Skin epidermis (tissue), 12 donors: ENCODE measurements around the gene QSOX2.

ENCODE experiments used
- H3K27ac ChIP-seq, 21 experiments: fragments of 200-600 bp; sonication (generic) in 11 of 21; one replicate each; pipeline ENCODE4 v1.5.0; 2020; ENCODE audit warnings: mild to moderate bottlenecking in 3 of 21, inconsistent platforms in 2 of 21, moderate library complexity in 2 of 21
- H3K4me3 ChIP-seq, 7 experiments: fragments of 200-600 bp; sonication (generic) in 2 of 7; one replicate each; pipeline ENCODE4 v1.5.0; 2020; ENCODE audit warnings: inconsistent platforms in 2 of 7, mild to moderate bottlenecking in 2 of 7, moderate library complexity in 1 of 7

QSOX2 gene

DNA sequence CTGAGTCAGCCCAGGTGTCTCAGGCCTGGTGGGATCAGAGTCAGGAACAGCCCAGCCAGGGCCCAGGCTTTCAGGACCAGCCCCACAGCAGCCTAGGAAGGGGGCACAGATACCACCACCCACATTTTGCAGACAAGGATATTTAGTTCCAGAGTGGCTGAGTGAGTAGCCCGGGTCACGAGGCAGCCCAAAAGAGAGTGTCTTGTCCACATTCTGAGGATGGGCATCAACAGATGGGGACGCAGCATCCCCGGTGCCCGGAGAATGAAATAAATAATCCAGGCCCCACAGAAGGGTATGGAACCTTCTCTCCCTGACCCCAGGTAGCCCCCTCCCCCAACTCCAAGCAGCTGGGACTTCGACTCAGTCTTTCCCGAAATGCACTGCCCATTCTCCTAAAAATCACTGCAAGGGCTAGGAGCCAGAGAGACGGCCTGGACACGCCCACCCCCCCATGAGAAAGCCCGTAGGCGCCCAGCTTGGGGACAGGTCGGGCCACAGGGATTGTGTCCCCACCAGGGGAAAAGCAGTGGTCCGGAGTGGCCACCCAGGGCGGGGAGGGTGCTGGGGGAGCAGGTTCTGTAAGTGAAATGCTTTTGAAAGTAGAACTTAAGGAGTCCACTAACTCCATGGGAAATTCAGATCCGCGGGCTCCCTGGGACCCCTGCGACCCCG lies 47.5 kb downstream of the QSOX2 start:
- Histone ChIP-seq H3K4me3 (no peak overlapping the region), H3K27ac (no peak overlapping the region)

DNA sequence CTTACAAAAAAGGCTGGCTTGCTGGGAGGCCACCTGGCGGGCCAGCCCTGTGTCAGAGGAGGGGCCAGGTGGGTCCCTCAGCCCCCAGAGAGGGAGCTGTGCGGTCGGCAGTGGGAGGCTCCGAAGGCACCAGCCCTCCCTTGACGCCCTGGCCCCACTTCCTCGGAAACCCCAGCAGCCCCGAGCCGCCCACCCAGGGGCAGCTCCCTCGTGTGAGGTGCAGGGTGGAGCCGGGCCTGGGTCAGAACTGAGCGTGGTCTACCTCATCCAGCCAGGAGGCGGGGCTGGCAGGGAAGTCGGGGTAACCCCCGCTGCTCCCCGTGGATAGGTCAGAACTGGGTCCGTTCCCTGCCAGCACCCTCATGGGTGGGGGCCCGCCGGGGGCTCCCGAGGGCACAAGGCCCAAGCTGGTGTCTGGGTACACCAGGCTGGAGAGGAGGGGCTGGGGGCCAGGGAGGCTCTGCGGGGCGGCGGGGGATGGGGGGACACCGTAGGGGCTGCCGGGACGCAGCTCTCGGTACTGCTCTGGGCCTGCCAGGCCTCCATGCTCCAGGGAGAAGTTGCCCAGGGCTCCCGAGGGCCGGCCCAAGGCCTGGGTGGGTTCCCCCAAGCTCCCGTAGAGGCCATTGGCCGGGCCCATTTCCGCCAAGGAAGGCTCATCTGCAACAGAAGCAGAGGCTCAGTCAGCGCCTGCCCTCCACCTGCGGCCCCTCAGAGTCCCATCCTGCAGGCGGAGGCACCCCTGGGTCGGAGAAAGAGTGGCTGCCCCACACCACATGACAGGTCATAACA lies 48.3 kb downstream of the QSOX2 start:
- H3K27ac ChIP-seq: no peak overlapping the region

DNA sequence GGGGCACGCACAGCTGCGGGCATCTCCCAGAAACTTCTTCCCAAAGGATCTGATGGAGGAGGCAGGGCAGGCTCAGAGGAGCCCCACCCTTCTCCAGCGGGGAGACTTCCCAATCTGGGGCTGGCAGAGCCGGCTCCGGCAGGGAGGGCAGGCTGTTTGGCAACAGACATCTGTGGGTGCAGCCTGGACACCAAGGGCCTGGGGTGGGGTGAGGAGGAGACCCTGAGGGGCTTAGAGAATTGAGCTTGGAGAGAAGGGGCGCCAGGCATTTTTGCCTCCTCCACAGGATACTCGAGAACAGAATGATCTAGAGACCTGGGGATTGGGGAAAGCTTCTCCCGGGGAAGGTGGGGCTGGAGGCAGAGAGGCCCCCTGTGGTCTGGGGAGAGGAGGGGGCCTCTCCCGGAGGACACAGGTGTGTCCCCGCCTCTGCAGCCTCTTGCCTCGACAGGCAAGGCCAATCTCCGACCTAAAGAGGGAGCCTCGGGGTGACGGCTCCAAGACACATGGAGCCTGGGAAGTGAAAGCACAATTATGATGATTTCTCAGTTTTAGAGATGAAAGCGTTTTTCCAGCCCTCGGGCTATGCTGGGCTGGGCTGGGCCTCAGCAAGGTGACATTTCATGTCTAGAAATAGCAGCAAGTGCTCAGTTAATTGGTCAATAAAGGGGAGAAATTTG lies 49.1 kb downstream of the QSOX2 start:
- no peak overlapping the region for H3K4me3 ChIP-seq
- H3K27ac ChIP-seq: no peak overlapping the region

More for the DNA sequence above, 48.3 kb downstream of the QSOX2 start:
- H3K4me3 ChIP-seq: no peak overlapping the region

DNA sequence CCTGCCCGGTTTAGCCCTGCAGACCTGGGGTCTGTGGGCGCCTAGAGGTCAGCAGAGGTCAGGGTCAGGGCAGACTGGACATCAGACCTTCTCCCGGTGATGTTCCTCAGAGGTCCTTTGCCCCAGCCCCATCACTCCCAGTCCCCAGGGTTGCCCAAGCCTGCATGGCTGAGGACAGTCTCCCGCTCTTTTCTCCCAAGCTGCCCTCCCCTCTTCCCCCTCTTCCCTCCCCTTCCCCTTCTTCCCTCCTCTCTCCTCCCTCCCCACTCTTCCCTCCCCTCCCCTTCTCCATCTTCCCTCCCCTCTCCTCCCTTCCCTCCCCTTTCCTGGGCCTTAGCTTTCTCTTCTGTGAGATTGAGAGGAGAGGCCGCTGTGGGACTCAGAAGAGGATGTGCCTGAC lies 51.1 kb downstream of the QSOX2 start:
- Histone ChIP-seq H3K4me3 (no peak overlapping the region), H3K27ac (no peak overlapping the region)

DNA sequence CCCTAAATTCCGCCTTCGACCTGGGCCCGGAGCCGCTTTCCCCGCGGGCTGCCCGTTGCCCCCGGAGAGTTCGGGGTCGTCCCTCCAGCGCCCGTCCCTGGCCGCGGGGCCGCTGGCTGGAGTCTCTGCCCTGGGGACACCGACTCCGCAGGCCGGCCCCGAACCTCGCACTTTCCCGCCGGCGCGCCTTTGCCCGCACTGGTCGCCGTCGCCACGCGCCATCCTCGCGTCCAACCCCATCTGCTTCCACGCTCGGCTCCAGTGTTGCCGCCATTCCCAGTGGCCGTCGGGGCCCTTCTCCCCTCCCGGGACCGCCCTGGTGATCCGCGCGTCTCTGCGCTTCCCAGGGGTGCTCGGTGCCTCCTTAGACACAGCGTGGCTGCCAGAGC lies 51.7 kb downstream of the QSOX2 start:
- Histone ChIP-seq H3K27ac (no peak overlapping the region), H3K4me3 (no peak overlapping the region)

DNA sequence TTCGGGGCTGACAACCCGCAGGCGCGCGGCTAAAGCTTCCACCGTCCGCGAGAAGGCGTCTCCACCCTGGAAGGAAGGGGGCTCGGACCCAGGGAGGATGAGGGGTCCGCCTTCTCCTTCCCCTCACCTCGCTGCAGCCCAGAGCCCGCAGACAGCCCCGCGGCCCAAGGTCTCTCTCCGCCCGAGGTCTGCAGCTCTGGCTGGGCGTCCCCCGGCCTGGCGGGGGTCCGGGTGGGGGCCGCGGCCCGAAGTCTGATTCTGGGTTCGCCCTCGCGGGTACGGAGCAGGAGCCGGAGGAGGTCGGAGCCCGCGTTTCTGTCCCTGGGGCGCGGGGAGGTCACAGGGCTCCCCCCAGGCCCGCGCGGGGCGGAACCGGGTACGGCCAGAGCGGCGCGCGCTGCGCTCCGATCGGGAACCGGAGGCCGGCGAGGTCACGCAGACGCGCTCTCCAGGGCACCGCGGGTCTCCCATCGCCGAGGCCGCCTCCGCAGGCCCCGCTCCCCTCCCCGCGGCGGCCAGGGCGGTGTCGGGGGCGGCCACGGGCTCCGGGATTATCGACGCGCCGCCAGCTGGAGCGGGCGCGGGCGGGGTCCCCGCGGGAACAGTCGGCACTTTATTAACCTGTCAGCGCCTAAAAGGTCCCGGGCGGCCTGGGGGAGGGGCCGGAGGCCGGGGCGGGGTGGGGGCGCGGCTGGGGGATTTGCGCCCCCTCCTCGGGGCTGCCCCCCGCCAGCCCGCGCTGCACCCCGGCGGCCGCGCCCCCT lies 52.3 kb downstream of the QSOX2 start:
- H3K4me3 ChIP-seq: no peak overlapping the region
- H3K27ac ChIP-seq: no peak overlapping the region

DNA sequence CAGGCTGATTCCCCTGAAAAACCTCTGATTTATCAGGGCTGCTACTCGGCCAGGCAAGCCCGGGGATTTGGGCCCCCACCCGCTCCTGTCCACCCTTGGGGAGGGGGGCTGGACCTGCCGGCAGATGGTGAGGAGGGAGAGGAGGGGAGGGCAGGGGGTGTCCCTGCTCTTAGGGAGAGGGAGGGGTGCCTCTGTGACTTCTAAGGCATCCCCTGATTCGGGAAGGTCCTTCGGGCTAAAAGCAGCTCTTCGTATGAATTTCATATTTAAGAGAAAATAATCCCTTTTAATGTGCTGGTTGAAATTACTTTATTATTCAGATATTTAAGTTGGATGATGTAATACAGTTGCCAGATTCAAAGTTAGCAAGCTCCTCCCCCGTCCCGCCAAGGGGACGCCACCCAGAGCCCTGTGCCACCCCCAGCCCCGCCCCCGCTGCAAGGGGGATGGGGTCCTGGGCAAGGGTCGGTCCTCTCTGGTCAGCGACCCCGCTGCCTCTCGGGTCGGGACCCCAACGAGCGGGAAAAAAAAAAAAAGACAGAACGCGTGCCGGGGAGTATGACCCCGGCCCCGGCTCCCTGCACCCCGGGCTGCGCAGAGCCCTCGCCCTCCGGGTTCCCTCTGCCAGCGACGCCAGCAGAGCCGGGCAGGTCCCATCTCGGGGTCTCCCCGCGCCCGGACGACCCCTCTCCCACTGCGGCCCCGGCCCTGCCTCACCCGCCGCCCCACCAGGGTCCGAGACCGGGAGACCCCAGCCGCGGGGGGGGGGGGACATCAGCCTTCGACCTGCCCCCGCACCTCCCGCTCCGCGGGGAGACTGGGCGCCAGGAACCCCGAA lies 53.1 kb downstream of the QSOX2 start:
- Histone ChIP-seq H3K4me3 (no peak overlapping the region), H3K27ac (no peak overlapping the region)

DNA sequence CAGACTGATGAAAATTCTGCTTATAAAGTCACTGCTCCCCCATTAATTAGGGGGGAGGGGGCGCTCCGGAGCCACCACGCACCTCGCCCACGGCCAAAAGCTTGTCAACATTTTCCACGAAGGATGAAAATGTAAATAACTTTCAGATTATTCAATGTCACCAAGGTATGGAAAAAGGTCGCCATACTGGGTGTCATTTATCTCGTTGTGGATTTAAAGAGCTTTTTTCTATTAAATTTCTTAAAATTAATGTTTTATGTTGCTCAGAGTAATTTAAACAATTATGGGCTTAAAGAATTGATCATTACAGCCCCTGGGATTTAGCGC lies 53.7 kb downstream of the QSOX2 start:
- H3K27ac ChIP-seq: no peak overlapping the region
- H3K4me3 ChIP-seq: no peak overlapping the region

DNA sequence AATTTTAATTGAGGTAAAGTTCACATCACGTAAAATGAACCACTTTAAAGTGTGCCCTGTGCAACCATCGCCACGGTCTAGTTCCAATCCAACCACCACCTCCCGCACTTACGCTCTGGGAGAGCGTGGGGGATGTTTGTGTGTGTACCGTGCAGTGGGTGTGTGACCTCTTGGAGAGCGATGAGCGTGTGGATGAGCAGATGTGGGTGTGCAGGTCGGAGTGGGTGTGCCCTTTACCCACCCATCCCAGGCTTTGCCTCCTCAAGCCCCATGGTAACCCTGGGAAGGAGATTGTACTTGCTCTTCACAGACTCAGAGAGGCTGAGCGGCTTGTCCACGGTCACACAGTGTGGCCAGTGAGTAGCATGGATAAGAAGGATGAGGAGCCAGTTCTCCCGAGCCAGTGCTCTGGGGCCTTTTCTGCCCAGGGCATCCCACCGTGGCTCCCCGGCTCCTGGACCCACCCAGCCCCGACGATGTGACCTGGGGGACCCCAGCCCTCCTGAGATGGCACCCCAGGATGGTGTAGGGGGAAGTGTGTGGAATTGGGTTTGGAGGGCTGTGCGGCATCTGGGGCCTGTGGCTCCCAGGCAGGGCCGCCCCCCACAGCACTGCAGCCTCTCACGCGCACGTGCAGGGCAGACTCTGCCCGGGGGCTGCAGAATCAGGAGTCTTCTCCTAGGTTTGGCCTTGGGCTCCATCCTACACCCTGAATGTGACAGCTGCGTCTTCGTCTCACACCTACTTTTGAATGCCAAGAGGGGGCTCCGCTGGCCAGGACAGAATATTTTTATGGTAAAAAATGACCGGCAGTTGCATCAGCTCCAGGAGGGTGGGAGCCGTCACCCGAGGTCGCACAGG lies 54.3 kb downstream of the QSOX2 start:
- Histone ChIP-seq H3K4me3 (no peak overlapping the region), H3K27ac (no peak overlapping the region)

DNA sequence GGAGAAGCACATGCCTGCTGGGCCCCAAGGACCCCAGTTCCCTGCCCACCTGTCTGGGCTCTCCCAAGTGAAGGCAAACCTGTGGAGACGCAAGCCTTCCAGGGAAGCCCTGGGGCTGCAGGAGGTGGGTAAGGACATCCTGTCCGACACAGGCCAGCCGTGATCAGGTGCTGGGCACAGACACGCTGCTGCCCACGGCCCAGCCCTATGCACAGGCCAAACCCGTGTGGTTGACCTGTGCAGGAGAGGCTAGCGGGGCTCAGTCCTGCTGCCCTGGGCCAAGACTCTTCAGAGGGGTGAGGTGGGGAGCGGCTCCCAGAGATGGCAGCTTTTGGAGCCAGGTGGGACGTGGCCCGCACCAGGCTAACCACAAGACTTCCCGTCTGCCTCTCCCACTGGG lies 55.0 kb downstream of the QSOX2 start:
- Histone ChIP-seq H3K4me3 (no peak overlapping the region), H3K27ac (no peak overlapping the region)

DNA sequence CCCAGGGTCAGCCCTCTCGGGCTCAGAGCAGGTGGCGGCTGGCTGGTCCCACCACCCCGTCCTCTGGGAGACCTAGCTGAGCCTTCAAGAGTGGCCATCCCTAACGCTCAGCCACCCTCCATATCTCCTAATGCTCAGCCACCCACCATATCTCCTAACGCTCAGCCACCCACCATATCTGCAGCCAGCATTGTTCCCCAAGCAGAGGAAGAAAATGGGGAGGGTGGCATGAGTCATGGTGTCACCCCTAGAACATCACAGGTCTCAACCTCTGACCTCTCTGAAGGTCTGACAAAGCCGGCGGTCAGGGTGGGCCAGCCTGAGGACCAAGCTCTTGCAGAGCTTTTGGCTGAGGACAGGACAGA lies 55.4 kb downstream of the QSOX2 start:
- Histone ChIP-seq H3K27ac (no peak overlapping the region), H3K4me3 (no peak overlapping the region)

DNA sequence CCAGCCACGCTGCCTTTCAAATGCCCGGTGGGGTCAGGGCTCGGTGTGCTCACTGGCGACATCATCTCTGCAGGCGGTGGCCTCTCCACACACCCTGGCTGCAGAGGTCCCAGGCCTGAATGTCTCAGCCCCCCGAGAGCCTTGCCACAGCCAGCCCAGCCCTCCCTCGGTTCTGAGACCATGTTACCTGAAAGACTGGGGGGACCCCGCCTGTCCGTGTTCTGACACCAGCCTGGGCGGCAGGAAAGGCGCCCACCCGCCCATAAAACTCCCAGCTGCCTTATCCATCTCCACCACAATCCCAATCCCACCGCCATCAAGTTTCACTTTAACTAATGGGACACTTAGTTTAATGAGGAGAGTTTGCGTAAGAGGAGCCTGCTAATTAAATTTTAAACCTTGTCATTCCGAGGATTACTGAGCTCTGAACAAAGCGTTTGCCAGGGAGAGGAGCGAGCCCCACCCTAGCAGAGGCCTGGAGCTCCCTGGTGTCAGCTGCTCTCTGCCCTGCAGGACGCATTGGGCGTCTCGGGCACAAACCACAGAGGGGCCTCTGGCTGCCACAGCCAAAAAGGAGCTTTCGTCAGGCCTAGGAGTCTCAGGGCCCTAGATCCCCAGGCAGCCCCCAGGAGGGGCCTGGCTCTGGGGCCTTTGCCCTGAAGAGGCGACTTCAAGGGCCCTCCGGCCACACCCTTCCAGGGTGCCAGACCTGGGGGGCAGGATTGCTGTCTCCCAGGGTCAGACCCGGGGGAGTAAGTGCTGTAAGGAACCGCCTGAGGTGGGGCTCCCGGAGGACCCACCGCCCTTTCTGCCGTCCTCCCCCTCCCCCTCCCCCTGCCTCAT lies 56.0 kb downstream of the QSOX2 start:
- no peak overlapping the region for H3K27ac ChIP-seq

DNA sequence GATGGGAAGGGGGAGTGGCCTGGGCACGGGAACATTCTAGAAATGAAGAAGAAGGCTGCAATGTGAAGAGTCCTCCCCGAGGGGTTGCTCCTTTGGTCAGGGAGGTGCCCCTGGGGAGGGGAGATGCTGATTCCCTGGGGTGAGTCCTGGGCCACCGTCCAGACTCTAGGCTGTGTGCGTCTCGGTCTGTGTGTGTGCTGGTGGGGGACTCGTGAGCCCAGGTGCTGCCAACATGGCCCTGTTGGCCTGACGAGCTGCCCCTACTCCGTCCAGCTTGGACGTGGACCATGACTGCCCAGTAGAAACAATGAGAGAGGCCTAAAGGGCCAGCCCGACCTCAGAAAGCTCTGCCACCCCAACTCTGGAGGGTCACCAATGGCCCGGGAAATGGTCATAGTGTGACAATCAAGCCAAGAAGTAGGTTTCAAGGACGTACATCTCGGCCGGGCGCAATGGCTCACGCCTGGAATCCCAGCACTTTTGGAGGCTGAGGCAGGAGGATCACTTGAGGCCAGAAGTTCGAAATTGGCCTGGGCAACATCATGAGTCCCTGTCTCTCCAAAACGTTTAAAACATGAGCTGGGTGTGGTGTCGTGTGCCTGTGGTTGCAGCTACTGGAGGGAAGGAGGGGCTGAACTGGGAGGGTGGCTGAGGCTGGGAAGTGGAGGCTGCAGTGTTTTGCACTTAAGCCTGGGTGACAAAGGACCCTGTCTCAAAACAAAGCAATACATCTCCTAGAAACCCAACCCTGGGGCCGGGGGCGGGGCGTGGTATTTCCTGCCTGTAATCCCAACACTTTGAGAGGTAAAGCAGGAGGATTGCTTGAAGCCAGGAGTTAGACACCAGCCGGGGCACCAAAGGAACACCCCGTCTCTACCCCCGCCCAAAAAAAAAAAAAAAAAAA lies 57.7 kb downstream of the QSOX2 start:
- Histone ChIP-seq H3K27ac (no peak overlapping the region), H3K4me3 (no peak overlapping the region)

More for the DNA sequence above, 56.0 kb downstream of the QSOX2 start:
- H3K4me3 ChIP-seq: no peak overlapping the region

DNA sequence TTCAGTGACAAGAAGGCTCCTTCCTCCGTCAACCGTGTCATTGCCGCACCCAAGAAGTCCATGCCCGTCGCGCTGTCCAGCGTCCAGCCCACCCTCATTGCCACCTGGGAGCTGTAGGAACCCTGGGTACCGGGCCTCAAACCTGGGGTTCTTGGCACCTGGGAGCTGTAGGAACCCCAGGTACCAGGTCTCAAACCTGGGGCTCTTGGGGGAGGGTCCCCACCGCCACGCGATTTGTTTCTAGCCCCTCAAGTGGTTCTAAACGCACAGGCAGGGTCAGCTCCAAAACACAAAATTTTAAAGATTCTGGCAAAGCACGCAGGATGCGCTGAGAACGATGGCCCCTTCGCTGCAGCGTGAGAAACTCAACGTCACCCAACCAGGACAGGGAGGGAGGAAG lies 58.4 kb downstream of the QSOX2 start:
- H3K4me3 ChIP-seq: no peak overlapping the region
- no peak overlapping the region for H3K27ac ChIP-seq

DNA sequence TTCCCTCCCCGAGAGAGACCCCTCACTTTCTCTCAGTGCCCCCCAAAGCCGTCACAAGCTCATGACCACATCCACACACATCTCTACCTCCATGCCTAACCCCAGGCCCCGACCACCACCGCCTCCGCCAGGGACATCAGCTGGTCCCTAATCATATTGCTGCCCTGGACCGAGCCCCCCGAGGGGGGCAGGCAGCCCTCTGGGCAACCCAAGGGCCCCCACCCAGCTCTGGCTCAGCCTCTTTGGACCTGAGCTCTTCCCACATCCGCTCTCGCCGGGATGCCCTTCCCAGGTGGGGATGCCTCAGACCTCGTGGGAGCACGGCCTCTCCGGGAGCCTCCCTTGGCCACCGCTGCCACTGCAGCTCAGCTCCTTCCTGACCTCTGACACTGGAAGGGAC lies 59.2 kb downstream of the QSOX2 start:
- Histone ChIP-seq H3K4me3 (no peak overlapping the region), H3K27ac (no peak overlapping the region)

DNA sequence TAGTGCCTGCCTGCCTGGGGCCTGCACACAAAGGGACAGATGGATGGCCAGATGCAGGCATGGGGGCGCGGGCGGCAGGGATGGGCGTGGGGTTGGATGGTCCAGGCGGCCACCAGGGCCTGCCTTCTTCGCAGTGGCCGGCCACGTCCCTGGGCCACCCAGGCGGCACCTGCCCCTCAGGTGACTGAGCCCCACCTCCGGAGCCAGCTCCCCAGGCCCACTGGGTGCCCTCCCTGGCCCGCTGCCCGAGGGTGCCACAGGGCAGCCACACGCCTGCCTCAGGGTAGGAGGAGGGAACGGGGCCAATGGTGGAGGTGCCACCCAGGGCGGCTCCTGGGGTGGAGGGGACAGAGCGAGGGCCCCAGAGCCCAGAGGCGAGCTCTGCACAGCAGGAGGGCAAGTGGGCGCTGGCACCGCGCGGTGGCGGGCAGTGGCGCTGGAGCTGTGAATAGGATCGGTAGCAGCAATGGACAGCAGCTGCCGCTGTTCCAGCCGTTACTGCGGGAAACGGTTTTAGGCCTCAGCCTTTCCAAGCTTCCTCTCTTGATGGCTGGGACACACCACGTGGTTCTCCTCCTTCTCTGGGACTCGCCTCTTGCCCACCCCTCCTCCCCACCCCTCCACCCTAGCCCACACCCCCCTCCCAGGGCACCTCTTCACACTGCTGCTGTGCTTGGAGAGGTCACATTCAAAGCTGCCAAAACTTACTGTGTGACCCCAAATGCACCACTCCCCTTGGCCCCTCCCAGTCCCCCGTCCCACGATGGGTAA lies 59.8 kb downstream of the QSOX2 start:
- Histone ChIP-seq H3K4me3 (no peak overlapping the region), H3K27ac (no peak overlapping the region)
